HL-60/S4 treated with retinoic acid at 250 ng/mL for 4 days and 3 days (cell line): ENCODE results near the gene DPYD.

Experiments used
- in situ Hi-C: fragments of 300-500 bp; cut with MboI; formaldehyde crosslinking; loops from 2 replicates; pipeline ENCODE4 v1.7.0; 2022; ENCODE audit warnings: low sequenced_read_pairs

Gene DPYD

GRCh38 chr1:97920832-97921571, at the start of gene DPYD:
Gene DPYD (minus strand): TSS chr1:97921034. CDS start chr1:97920922, 112 bp downstream.
- in situ Hi-C loops, result no loop called here

GRCh38 chr1:97960470-97960869, 39.6 kb upstream of the DPYD start:
- in situ Hi-C loops, result no loop called here

- in situ Hi-C loops, result no loop called here
Measured at GRCh38 chr1:97947695-97948094, 26.9 kb upstream of the DPYD start.

- in situ Hi-C loops, result no loop called here
Measured at GRCh38 chr1:97943354-97943753, 22.5 kb upstream of the DPYD start.

- in situ Hi-C loops, result no loop called here
Measured at GRCh38 chr1:97942161-97943123, 21.6 kb upstream of the DPYD start.

- in situ Hi-C loops, result no loop called here
Measured at GRCh38 chr1:97938285-97938642, 17.4 kb upstream of the DPYD start.

- in situ Hi-C loops, result no loop called here
Measured at GRCh38 chr1:97936976-97937375, 16.1 kb upstream of the DPYD start.

GRCh38 chr1:97934491-97934890, 13.7 kb upstream of the DPYD start:
- in situ Hi-C loops, result no loop called here

- in situ Hi-C loops, result no loop called here
Measured at GRCh38 chr1:97929874-97930851, 9.3 kb upstream of the DPYD start.

GRCh38 chr1:97926017-97926708, 5.3 kb upstream of the DPYD start:
- in situ Hi-C loops, result no loop called here

GRCh38 chr1:97925151-97925550, 4.3 kb upstream of the DPYD start:
- in situ Hi-C loops, result no loop called here

- in situ Hi-C loops, result no loop called here
Measured at GRCh38 chr1:97923811-97924210, 3.0 kb upstream of the DPYD start.

- in situ Hi-C loops, result no loop called here
Measured at GRCh38 chr1:97920276-97920831, 480 bp downstream of the DPYD start.

GRCh38 chr1:97919585-97920261, 1.1 kb downstream of the DPYD start:
- in situ Hi-C loops, result no loop called here

- in situ Hi-C loops, result no loop called here
Measured at GRCh38 chr1:97918961-97919360, 1.9 kb downstream of the DPYD start.

GRCh38 chr1:97913506-97914139, 7.2 kb downstream of the DPYD start:
- in situ Hi-C loops, result no loop called here

GRCh38 chr1:97911266-97912215, 9.3 kb downstream of the DPYD start:
- in situ Hi-C loops, result no loop called here

- in situ Hi-C loops, result no loop called here
Measured at GRCh38 chr1:97909266-97909665, 11.6 kb downstream of the DPYD start.
